SKM-1 treated with dmso at 0.1 percent for 144 hours (cell line): ENCODE measurements around the gene ZNHIT3.
"Not testable (repeated sequence)": the region's sequence is repeated elsewhere in the genome, so short reads cannot be mapped to it uniquely, and the experiment has no call there.

ENCODE experiments used
- DNase-seq: peaks from one replicate; lab custom pipeline; 2025; ENCODE audit not compliant: unreplicated experiment; lab: John Stamatoyannopoulos, UW

Gene ZNHIT3

GRCh38 chr17:36482611-36483504 lies 3.6 kb upstream of the ZNHIT3 start:
- peak; percentile 75 for DNase-seq

GRCh38 chr17:36484021-36484420 lies 2.5 kb upstream of the ZNHIT3 start:
- DNase-seq: not testable (repeated sequence)

GRCh38 chr17:36485027-36485426 lies 1.5 kb upstream of the ZNHIT3 start:
- DNase-seq: no peak

- DNase-seq: no peak
These were observed 677 bp upstream of the ZNHIT3 start for GRCh38 chr17:36485805-36486203.

DNA sequence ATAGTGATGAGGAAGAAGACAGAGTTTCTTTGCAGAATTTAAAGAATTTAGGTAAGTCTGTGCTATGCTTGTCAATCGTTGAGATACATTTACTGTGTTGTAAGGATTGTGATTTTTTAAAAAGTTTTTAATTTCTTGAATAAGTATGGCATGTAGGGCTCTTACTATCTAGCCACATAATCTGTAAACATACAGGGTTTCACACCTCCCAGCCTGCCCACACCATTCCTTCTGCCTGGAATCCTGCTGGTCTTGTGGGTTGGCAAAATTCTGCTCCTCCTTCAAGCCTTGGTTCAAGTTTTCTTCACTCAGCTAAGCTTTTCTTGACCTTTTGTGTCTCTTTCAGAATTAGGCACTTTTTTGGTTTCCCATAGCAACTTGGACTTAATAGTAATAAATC lies 7.5 kb downstream of the ZNHIT3 start:
- DNase-seq: no peak

DNA sequence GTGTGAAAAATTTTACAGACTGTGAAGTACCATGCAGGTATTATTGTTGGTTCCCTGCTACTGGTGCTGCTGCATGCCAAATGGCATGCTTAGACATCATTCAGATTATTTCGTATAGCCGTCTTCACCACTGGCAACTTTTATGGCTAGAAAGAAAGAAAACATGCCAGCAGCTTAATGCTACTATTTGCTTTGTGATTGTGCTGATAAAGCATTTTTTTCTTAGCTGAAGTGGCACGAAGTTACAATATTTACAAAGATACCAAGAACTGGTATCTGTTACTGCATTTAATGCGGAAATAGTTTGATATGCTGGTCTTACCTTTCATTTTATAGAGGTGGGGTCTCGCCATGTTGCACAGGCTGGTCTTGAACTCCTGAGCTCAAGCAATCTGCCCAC lies 8.2 kb downstream of the ZNHIT3 start:
- no peak for DNase-seq

- DNase-seq: no peak
These were observed 8.6 kb downstream of the ZNHIT3 start for GRCh38 chr17:36495076-36495578.

DNA sequence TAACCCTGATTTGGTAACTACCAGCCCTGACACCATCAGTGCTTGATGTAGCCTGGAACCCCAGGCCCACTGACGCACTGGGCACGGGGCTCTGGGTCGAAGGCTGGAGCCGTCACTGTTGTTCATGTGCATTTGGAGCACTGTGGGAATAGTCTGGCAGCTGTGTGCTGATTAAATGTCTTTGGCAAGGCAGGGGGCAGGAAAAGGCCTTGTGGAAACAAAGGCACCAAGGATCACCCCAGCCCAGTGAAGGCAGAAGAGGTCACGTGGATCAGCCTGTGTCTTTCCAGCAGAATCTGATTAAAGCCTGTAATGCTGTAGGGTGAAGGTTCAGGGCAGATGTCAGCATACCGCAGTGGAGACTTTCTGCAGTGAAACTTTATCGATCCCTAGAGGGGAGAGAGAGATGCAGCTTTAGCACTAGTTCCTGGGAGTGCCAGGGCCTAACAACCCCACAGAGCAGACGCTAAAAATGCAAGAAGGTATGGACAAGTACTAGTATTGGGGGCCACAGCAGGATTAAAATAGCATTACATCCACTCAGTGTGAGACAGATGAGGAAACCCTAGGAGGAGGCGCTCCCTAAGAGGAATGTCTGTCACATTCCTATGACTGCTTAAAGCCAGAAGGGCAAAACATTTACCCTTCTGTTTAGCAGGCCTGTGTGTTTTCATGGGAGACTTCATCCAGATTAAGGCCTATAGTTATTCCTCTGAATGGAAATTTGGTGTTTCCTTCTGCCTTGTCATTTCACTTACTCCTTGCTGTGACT lies 9.7 kb downstream of the ZNHIT3 start:
- no peak for DNase-seq

- no peak for DNase-seq
These were observed 11.7 kb downstream of the ZNHIT3 start for GRCh38 chr17:36498155-36498554.

DNA sequence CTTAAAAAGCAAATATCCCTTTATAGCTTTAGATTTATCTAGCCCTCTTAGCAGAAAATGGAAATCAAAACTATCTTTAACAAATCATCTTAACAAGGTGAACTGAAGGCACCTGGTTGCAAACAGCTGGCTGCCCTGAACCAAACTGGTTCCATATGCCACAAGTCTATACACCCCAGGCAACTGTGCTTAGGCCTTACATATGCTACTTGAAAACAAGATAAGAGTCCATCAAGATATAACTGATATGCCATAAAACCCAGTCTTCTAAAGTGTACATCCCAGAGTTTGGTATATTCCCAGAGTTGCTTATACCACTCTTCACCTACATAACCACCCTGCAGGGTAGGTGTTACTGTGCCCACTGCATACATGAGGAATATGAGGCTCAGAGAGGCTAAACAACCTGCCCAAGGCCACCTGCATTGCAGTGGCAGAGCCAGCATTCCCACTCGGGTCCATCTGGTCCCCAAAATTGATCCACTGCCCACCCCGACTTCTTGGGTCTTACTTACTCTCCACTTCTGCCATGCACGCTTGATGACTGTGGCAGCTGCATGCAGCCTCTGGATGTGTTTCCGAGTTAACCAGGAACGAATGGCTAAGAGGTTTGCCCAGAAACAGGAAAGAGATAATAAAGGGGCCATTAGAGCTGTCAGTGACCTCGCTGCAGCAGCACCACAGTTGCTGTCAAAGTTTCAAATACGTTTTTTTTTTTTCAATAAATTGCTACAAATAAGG lies 12.2 kb downstream of the ZNHIT3 start:
- no peak for DNase-seq

DNA sequence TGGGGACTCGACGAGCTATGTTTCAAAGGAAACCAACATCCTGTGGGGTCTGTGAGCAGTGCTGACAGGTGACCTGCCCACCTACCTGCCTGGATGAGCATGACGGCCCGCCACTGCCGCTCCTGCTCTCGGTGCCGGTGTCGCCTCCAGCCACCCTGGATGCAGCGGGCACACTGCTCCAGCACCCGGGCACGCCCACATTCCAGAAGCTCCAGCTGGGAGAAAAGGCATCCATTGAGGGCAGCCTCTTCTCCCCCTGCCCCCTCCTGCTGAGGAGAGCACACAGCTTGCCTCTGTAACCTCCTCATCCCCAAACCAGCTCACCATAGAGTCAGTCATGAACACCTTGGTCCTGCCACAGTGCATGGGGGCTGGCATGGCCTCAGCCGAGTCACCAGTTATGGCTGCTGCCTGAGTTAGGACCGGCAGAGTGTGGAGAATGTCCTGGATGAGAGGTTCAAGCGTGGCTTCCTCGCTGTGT lies 14.3 kb downstream of the ZNHIT3 start:
- no peak for DNase-seq

- no peak for DNase-seq
These were observed 14.9 kb downstream of the ZNHIT3 start for GRCh38 chr17:36501351-36501750.

GRCh38 chr17:36501963-36502362 lies 15.5 kb downstream of the ZNHIT3 start:
- DNase-seq: no peak

DNA sequence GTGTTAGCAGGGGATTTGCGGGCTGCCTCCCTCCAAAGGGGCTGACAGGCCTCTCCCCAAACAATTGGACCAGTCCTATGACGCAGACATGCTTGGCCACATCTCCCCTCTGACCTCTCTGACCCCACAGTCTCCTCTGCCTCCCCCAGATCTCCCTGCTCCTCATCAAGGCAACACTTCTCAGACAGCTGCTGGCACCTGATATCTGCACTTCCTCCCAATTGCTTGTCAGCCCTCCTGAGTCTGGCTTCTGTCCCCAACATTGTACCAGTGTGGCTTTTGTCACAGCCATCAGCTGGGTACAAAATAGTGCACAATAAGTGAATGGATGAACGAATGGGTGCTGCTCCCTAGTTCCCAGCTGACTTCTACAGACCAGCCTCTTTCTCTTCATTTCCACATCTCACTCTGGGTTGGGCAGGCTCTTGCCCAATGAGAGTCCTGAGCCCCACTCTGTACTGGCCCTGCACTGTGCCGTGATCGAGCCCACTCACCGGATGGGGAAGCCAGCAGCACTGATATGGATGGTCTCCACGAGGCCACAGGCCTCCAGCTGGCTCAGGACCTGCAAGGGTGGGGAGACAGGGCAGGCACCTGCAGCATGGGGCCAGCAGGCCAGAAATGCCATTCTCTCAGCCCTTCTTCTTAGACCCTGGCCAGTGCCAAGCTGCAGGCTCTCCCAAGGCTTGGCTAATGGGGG lies 17.1 kb downstream of the ZNHIT3 start:
- no peak for DNase-seq

- DNase-seq: no peak
These were observed 17.7 kb downstream of the ZNHIT3 start for GRCh38 chr17:36504156-36504545.

DNA sequence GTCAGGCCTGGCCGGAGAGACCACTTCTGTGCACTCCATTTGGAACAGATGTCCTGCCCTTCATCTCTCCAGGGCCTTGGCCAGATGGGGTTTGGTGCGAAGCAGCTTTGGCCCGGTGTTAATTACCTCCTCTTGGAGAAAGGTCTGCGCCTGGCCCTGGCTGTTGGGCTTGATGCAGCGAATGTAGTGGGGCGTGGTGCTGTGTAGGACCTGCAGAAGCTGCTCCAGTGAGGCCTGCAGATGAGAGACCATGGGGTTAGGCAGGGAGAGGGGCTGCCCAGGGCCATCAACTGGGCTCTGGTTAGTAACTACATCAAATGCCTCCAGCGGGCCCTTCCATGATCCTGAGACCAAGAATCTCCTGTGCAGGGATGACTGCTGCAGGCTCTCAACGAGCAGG lies 18.7 kb downstream of the ZNHIT3 start:
- no peak for DNase-seq

GRCh38 chr17:36506249-36506826 lies 19.9 kb downstream of the ZNHIT3 start:
- DNase-seq: no peak

DNA sequence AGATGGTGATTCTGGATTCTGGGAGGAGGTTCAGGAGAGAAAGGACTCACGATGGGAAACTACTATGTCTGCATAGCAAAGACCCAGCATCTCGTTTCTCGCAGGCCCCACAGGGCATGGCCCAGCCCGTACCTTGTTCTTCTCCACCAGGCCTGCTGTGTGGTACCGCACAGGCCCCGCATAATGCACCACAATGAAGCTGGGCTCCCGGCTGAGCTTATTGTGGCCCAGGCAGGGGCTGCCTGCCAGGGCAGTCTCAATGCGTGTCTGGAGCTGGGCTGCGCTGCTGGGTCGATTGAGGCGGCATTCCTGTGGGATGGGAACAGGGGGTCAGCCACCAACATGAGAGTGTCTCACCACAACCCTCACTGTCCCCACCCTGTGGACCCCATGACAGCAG lies 20.4 kb downstream of the ZNHIT3 start:
- no peak for DNase-seq

DNA sequence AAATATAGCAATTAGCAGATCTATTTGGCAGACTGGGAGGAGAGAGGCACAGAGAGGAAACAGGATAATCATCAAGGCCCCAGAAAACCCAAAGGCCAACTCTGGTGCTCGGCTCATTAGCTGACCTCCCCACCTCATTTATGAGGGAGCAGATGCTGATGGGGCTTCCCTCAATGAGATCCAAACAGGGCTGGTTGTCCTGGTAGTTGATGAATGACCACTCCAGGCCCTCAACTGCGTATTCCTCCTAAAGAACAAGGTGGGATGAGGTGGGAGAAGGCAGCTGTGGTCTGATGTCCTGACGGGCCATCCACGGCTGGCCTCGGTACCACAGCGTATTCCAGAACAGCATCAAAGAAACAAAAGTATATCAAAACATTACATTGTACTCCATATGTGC lies 20.8 kb downstream of the ZNHIT3 start:
- DNase-seq: no peak

GRCh38 chr17:36508439-36508838 lies 22.0 kb downstream of the ZNHIT3 start:
- not testable (repeated sequence) for DNase-seq
